ENCODE measurements around the gene PKHD1.

Gene PKHD1

DNA sequence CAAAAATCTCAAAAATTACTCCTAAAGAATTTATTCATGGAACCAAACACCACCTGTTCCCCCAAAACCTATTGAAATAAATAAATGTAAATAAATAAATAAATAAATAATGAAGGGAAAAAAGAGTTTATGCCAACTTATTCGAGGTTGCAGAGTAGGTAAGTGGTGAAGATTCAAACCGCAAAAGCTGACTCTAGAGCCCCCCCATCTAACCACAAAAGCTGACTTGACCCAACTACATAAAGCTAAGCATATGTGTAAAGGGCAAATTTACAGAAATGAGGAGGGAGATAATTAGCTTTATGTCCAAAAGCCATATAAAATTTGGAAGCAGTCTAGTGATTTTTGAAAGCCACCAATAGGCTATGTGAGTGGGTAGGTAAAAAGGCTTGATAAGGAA, 486.9 kb downstream of the PKHD1 start:
- DNase-seq, result no peak

DNA sequence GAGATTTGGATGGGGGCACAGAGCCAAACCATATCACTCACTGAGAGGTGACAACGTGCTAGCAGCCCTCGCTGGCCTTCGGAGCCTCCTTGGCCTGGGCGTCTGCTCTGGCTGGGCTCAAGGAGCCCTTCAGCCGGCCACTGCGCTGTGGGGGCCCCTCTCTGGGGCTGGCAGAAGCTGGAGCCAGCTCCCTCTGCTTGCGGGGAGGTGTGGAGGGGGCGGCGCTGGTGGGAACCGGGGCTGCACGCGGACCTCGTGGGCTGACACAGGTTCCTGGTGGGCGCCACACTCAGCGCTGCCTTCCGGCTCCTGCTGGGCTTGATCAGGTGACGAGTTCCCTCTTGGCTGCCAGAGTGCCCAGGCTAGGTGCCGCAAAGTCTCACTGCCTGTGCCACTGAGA, 489.2 kb downstream of the PKHD1 start:
- DNase-seq, result no peak

DNA sequence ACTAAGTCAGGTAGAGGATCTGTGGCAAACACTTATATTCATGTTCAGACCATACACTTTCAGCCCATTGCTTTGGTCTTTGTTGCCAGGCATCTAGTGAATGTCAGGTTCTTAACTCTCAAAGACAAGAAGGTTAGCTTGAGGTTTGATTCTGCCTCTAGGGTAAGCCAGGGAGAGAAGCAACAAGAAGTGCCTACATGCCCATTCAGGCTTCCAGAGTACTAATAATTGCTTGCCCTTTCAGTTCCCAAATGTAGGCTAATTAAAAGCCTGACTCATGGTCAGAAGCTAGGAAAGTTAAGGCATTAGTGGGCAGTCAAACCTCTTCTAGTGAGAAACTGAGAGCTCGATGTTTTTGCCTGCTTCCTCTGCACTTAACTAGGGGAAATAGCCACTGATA, 492.4 kb downstream of the PKHD1 start:
- no peak for DNase-seq

- DNase-seq, result no peak
Observed at GRCh38 chr6:51585264-51585663, 502.1 kb downstream of the PKHD1 start.

DNA sequence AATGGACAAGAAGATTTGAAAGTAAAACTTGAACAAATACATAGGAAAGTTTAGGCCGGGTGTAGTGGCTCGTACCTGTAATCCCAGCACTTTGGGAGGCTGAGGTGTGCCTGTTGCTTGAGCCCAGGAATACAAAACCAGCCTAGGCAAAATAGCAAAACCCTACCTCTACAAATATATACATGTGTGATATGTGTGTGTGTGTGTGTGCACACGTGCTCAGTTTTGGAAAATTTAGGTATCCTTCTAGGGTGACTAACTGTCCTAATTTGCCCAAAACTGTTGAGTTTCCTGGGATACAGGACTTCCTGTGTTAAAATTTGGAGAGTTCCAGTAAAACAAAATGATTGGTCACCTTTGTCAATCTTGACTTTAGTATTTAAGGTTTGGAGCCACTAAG, 503.2 kb downstream of the PKHD1 start:
- no peak for DNase-seq

DNA sequence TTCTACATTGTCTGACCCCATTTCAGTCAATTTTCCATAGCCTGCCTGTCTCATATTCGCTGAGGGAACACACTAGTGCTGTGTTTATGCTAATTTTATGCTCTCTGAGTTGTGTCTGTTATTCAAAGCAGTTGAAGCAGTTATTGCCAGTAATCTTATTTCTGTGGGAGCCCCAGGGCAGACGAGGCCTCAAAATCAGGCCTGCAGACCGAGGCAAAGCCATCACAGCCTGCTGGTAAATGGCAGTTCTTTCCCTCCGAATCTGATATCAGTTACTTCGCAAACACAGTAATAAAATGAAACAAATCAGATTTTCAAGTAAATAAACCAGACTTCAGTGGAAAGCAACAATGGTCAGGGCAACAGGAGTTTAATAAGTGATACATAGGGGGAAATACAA, 508.4 kb downstream of the PKHD1 start:
- no peak for DNase-seq

GRCh38 chr6:51578362-51578761, 509.1 kb downstream of the PKHD1 start:
- DNase-seq, result no peak

GRCh38 chr6:51574040-51574439, 513.4 kb downstream of the PKHD1 start:
- DNase-seq, result no peak

- DNase-seq, result no peak
Observed at GRCh38 chr6:51571168-51571567, 516.2 kb downstream of the PKHD1 start.

- DNase-seq, result no peak
Observed at GRCh38 chr6:51570168-51570921, 517.1 kb downstream of the PKHD1 start.

- no peak for DNase-seq
Observed at GRCh38 chr6:51569594-51569993, 517.8 kb downstream of the PKHD1 start.

GRCh38 chr6:51568771-51569170, 518.6 kb downstream of the PKHD1 start:
- no peak for DNase-seq

GRCh38 chr6:51565472-51565871, 521.9 kb downstream of the PKHD1 start:
- no peak for DNase-seq

All from SIG-M5 (cell line).